PC-3 (cell line): ENCODE measurements around the gene EARS2.

Source experiments
- EZH2 ChIP-seq: fragments of 300-600 bp; sonication (generic); IDR thresholded peaks from one replicate; pipeline ENCODE4 v1.6.1; 2017; ENCODE audit warnings: antibody characterized with exemption, mild to moderate bottlenecking, low read length; ENCODE audit not compliant: unreplicated experiment
- EZH2phosphoT487 ChIP-seq: fragments of 300-600 bp; sonication (generic); IDR thresholded peaks from 2 replicates; pipeline ENCODE4 v1.6.1; 2018; ENCODE audit warnings: mild to moderate bottlenecking, antibody characterized with exemption, low read length, borderline replicate concordance
- TF ChIP-seq, protein P1 (sequence below): fragments of 300-600 bp; sonication (generic); conservative IDR thresholded peaks from 2 replicates; pipeline ENCODE4 v1.5.1; 2017; ENCODE audit warnings: antibody characterized with exemption, low read depth, mild to moderate bottlenecking, low read length

DNA sequence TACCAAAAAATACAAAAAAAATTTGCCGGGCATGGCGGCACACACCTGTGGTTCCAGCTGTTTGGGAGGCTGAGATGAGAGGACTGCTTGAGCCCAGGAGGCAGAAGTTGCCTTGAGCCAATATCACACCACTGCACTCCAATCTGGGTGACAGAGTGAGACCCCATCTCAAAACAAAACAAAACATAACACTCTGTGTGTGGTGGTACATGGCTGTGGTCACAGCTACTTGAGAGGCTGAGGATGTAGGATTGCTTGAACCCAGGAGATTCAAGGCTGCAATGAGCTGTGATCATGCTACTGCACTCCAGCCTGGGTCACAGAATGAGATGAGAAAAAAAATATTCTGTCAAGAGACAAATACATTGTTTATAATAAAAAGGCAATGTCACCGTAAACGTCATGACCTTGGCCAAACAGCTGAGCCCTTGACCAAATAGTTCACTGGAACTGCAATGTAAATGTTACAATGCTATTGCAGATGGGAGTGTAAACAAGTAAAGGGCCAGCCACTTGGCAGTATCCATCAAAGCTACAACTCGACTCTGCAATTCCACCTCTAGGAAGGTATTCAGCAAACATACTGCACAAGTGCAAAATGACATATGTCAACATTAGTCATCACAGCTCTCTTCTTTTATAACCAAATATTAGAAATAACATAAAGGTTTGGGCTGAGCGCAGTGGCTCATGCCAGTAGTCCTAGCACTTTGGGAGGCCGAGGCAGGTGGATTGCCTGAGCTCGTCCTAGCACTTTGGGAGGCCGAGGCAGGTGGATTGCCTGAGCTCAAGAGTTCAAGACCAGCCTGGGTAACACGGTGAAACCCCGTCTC is 16.9 kb downstream of the EARS2 start:
- TF ChIP-seq EZH2 (no peak), EZH2phosphoT487 (no peak)
- TF ChIP-seq, protein P1, sequence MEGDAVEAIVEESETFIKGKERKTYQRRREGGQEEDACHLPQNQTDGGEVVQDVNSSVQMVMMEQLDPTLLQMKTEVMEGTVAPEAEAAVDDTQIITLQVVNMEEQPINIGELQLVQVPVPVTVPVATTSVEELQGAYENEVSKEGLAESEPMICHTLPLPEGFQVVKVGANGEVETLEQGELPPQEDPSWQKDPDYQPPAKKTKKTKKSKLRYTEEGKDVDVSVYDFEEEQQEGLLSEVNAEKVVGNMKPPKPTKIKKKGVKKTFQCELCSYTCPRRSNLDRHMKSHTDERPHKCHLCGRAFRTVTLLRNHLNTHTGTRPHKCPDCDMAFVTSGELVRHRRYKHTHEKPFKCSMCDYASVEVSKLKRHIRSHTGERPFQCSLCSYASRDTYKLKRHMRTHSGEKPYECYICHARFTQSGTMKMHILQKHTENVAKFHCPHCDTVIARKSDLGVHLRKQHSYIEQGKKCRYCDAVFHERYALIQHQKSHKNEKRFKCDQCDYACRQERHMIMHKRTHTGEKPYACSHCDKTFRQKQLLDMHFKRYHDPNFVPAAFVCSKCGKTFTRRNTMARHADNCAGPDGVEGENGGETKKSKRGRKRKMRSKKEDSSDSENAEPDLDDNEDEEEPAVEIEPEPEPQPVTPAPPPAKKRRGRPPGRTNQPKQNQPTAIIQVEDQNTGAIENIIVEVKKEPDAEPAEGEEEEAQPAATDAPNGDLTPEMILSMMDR: no peak
